AG04449 (cell line): ENCODE results near the gene NR5A1.
A peak's percentile ranks its signal among the peaks of the same experiment; 100 is the strongest.

Experiments used
- CTCF ChIA-PET: fragments of 350-600 bp; formaldehyde crosslinking; extraction: SDS; loops from one replicate; lab custom pipeline; 2021; ENCODE audit warnings: antibody characterized with exemption; lab: Yijun Ruan, JAX
- POLR2A ChIA-PET: fragments of 400-600, 350-600 bp; formaldehyde crosslinking; extraction: SDS; loops from one replicate; lab custom pipeline; 2020; ENCODE audit warnings: antibody characterized with exemption, inconsistent platforms; lab: Yijun Ruan, JAX
- DNase-seq: peaks from one replicate; pipeline ENCODE4 v3.0.0-alpha.2; 2010; ENCODE audit warnings: low read depth, low spot score
- H3K4me3 ChIP-seq: 2 replicates; pipeline ENCODE4 v1.5.1; 2011; ENCODE audit warnings: low read depth, mild to moderate bottlenecking, control low read depth, low read length
- CTCF ChIP-seq: IDR thresholded peaks from one replicate; pipeline ENCODE4 v1.5.1; 2011; ENCODE audit warnings: mild to moderate bottlenecking, moderate library complexity, low read length, control low read depth, inconsistent platforms; ENCODE audit not compliant: insufficient read depth; ENCODE audit errors: missing control alignments

Gene NR5A1

DNA sequence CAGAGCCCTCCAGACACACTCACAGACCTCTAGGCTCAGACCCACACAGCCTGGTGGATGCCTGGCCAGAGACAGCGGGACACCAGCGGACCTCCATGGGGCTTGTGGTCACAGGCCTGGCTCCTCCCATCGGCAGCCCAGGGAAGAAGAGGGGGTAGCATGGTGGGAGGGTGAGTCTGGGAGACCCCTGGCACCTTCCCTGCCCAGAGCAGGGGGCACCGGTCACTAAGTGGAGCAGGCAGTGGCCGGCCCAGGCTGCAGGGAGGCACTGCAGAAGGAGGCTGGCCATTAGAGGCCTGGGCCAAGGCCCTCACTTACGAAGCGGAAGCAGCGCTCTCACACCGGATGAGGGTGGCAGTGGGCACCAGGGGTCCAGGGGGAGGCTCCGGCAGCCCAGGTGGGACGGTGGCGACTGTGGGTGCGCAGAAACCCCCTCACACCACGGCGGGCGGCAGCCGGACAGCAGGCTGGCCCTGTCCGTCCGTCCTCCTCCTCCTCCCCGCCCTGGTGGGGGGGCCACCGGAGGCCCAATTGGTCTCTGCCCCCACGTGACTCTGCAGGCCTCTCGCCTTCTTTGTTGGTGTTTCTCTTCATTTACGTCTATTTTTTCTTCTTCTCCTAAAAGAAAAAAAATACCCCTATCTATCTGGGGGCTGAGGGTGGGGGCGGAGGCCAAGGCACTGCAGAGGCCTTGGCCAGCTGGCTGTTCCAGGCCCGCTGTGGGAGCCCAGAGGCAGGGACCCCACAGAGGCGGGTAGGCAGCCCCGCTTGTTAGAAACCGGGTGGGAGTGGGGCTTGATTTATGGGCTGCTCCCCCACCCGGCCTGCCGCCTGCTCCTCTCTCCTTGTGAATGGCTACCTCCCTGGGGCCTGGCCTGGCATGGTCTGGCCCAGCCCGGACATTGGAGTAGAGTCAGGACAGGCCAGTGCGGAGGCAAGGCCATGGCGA is at the start of gene NR5A1:
TSS of gene NR5A1 (minus strand) at position 469 of the 949 bp plus-strand sequence. CDS start 4,004 bp downstream, outside the sequence.
- POLR2A ChIA-PET: no interaction called here
- CTCF ChIA-PET: no interaction called here
- no peak for DNase-seq
- no peak within 1 kb of the TSS for H3K4me3 ChIP-seq
- no peak for TF ChIP-seq CTCF

DNA sequence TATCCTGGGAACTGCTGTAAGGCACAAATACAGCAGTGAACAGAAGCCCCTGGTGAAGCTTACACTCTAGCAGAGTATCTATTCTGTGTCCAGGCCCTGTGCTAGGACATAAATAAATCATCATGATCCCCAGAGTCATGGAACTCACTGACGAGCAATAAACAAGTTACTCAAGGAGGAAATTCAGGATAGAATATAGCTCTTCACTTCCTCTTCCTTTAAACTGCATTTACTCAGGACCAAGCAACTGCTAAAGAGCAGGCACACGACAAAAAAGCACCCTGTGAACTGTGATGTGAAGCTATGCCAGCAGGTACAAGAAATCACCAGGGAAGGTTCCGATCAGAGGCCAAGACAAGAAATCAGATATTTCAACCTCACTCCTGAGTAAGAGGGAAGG is 47.8 kb upstream of the NR5A1 start:
- TF ChIP-seq CTCF: no peak
- POLR2A ChIA-PET: no interaction called here
- CTCF ChIA-PET: interaction anchor here (0.6 to 14.2 kb wide), 9 partner anchors 10 to 209 kb away, joined by 3 to 206 read pairs (median 4); no protein-coding TSS in a partner anchor
- H3K4me3 ChIP-seq: no peak overlapping the region
- DNase-seq: no peak

- CTCF ChIA-PET: interaction anchor here (0.8 to 14.2 kb wide), 11 partner anchors 17 to 218 kb away, joined by 3 to 206 read pairs (median 19); partner anchors contain the start of genes NR6A1 and PSMB7
- DNase-seq: peak; percentile 71
- POLR2A ChIA-PET: no interaction called here
- no peak for TF ChIP-seq CTCF
- no peak overlapping the region for H3K4me3 ChIP-seq
These were observed 46.5 kb upstream of the NR5A1 start for GRCh38 chr9:124553738-124554137.

DNA sequence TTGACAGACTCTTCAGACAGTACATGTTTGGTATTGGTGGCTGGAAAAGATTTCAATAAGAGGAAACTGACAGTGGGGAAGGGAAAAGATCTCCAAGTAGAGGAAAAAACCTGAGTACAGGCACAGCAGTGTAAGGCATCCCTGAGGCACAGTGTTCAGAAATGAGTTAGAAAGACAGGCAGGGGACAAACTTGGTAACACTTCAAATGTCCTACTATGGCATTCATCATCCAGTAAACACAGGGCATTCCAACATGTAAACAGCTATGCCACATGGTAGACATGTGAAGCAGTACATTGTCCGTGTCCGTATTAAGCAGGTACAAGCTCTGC is 45.0 kb upstream of the NR5A1 start:
- ChIA-PET POLR2A (no interaction called here), CTCF (interaction anchor here (0.8 to 14.2 kb wide), 30 partner anchors 10 to 301 kb away, joined by 3 to 206 read pairs (median 7); partner anchors contain the start of genes NR6A1, PSMB7 and WDR38)
- DNase-seq: no peak
- H3K4me3 ChIP-seq: no peak overlapping the region
- TF ChIP-seq CTCF: no peak

DNA sequence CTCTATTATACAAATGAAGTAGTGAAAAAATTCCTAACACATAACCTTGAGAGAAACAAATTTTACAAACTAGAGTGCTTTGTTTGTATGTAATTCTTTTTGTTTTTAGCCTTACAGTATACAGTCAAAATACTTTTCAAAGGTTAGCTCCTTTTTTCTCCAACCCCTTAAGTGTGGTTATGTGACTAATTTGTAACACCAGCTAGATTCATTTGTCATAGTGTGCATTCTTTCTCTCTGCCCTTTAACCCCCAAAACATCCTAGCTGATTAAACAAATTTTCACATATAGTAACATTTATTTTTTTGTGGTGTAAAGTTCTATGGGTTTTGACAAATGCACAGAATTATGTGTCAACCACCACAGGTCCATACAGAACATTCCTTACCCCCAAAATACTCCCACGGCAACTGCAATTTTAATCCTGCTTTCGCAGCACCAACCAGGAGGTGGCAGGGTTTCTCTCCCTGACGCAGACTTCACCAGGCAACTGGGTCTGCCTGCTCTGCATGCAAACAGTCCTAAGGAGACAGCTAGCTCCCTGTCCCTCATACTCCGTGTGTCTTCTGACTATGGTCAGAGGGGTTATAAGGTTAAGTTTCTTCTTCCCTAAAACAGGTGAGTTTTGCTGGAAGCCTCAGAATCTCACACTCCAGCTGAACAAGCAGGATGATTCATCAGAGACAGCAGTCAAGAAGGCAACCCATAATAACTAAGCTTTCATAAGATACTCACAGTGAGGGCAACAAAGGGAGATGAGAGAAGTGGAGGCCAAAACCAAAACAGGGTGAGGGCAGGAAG is 44.5 kb upstream of the NR5A1 start:
- peak; percentile 78 for TF ChIP-seq CTCF
- DNase-seq: no peak
- POLR2A ChIA-PET: interaction anchor here (0.6 to 0.7 kb wide), 2 partner anchors 109 to 198 kb away, joined by 3 to 4 read pairs; no protein-coding TSS in a partner anchor
- CTCF ChIA-PET: interaction anchor here (0.7 to 14.2 kb wide), 38 partner anchors 8 to 301 kb away, joined by 3 to 206 read pairs (median 5); partner anchors contain the start of genes NR6A1 and WDR38
- H3K4me3 ChIP-seq: no peak overlapping the region
